GM12864 (cell line): ENCODE data around the gene KATNIP.

Source experiments
- DNase-seq: peaks from one replicate; pipeline ENCODE4 v3.0.0-alpha.2; 2011; ENCODE audit warnings: low read depth
- H3K4me3 ChIP-seq: 2 replicates; pipeline ENCODE4 v1.5.1; 2011; ENCODE audit warnings: mild to moderate bottlenecking, low read depth, low read length, control low read depth
- CTCF ChIP-seq: IDR thresholded peaks from 2 replicates; pipeline ENCODE4 v1.5.1; 2011; ENCODE audit warnings: low read depth, mild to moderate bottlenecking, moderate library complexity, low read length, control low read depth, inconsistent platforms; ENCODE audit errors: missing control alignments

KATNIP gene

GRCh38 chr16:27585200-27585599 lies 35.3 kb downstream of the KATNIP start:
- DNase-seq = no peak
- TF ChIP-seq CTCF = no peak
- no peak overlapping the region for H3K4me3 ChIP-seq

GRCh38 chr16:27586711-27587110 lies 36.8 kb downstream of the KATNIP start:
- H3K4me3 ChIP-seq = no peak overlapping the region
- TF ChIP-seq CTCF = no peak
- DNase-seq = no peak

GRCh38 chr16:27588057-27588456 lies 38.1 kb downstream of the KATNIP start:
- TF ChIP-seq CTCF = no peak
- no peak for DNase-seq
- H3K4me3 ChIP-seq = no peak overlapping the region

- no peak overlapping the region for H3K4me3 ChIP-seq
- no peak for TF ChIP-seq CTCF
- DNase-seq = no peak
Observed at GRCh38 chr16:27591837-27592236, 41.9 kb downstream of the KATNIP start.

GRCh38 chr16:27595475-27595874 lies 45.5 kb downstream of the KATNIP start:
- no peak for DNase-seq
- TF ChIP-seq CTCF = no peak
- no peak overlapping the region for H3K4me3 ChIP-seq

- TF ChIP-seq CTCF = no peak
- no peak for DNase-seq
- no peak overlapping the region for H3K4me3 ChIP-seq
Observed at GRCh38 chr16:27595993-27596392, 46.0 kb downstream of the KATNIP start.

- DNase-seq = no peak
- TF ChIP-seq CTCF = no peak
- H3K4me3 ChIP-seq = no peak overlapping the region
Observed at GRCh38 chr16:27596411-27596810, 46.5 kb downstream of the KATNIP start.
